Limb (tissue), 2 donors: ENCODE data around the gene KCND3.

Experiments used
- DNase-seq, 2 donors: peaks; one replicate each; pipeline ENCODE4 v3.0.0-alpha.2; 2016; ENCODE audit errors: extremely low spot score in 2 of 2

The KCND3 gene

DNA sequence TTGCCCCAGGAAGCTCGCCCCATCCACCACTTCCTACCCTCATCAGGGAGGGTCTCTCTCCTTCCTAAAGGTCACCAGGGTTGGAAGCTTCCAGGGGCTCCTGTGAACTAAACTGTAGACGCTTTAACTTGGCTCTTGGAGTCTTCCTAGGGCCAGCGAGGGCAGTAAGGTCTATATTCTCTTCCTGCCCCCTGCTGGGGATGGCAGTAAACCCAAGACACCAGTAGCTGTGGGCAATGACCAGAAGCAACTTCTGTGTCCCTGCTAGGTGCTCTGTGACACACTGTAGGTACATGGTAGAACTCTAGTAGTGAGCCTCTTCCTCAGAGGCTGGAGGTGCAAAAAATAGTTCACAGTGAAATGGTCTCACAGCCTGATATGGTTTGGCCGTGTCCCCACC lies 30.0 kb downstream of the KCND3 start:
- DNase-seq, result no peak

- DNase-seq, result no peak
These were observed 30.6 kb downstream of the KCND3 start for GRCh38 chr1:111958851-111959250.

GRCh38 chr1:111958075-111958474 lies 31.4 kb downstream of the KCND3 start:
- no peak for DNase-seq

DNA sequence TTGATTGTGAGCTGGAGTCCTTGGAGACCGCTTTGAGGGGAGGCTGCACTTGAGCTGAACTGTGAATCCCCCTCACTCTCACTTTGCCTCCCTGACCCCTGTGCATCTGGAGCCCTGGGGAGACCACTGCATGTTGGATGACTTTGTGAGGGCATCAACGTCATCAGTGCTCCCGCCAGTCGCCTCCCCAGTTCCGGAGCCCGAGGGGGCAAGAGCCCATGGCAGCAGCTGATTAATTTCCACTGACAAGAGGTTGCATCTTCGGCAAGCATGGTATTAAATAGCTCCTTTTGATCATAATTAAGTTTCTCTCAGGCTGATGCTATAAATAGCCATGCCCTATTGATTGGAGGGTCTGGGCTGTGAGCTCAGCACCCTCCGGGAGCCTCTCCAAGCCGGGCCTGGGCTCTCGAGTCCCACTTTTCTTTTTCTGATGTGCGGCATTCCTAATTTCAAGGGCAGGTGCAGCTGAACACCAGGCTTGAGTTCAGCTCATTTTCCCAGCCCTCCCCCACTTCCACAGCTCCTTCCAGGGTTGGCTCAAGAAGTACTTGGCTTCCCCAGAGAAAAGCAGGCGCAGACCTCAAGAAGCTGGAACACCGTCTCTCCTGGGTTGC lies 33.2 kb downstream of the KCND3 start:
- no peak for DNase-seq

GRCh38 chr1:111955755-111956154 lies 33.7 kb downstream of the KCND3 start:
- no peak for DNase-seq

- no peak for DNase-seq
These were observed 35.7 kb downstream of the KCND3 start for GRCh38 chr1:111953797-111954196.

DNA sequence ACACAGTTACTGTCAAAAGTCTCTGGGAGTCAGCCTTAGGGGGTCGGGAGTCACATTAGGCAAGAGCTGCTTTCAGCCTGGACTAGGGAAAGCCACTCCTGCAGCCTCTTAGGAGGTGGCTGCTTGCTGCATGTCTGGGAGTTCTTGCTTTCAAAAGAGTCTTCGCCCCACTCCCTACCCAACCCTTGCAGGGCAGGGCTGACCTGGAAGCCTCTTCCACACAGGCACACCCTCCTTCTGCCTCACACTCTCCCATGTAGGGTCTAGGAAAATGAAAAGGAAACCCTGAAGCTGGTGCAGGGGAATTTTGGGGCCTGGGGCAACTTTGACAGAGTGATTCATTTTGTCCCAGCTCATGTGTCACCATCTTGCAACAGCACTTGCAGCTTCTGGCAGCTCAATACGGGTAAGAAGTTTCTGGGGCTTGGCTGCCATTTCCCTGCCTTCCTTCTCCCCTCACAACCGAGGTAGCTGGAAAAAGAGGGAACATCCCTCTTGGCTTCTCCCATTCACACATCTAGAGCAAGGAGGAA lies 37.3 kb downstream of the KCND3 start:
- DNase-seq, result no peak

GRCh38 chr1:111948209-111949171 lies 41.0 kb downstream of the KCND3 start:
- no peak for DNase-seq

- no peak for DNase-seq
These were observed 45.4 kb downstream of the KCND3 start for GRCh38 chr1:111943846-111944749.

- peak in 1 of 2 donors; percentile 4 for DNase-seq
These were observed 46.4 kb downstream of the KCND3 start for GRCh38 chr1:111943066-111943465.

DNA sequence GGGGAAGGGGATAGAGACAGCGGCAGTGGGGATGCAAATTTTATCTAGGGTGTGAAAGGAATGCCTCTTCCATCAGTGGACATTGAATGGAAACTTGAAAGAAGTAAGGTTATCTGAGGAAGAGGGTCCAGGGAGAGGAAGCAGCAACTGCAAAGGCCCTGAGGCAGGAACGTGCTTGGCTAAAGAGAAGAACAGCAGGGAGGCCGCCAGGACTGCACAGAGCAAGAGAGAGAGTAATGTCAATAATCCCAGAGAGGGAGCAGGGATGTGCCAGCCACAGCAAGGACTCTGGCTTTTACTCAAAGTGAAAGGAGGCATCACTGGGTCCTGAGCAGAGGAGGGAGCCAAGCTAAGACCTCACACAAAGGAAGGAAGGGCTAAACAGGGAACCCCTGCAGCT lies 50.9 kb downstream of the KCND3 start:
- DNase-seq, result no peak

- no peak for DNase-seq
These were observed 51.3 kb downstream of the KCND3 start for GRCh38 chr1:111938123-111938522.

GRCh38 chr1:111937147-111937725 lies 52.2 kb downstream of the KCND3 start:
- DNase-seq, result peak in 1 of 2 donors; percentile 21

GRCh38 chr1:111934106-111934852 lies 55.2 kb downstream of the KCND3 start:
- no peak for DNase-seq

GRCh38 chr1:111930356-111930755 lies 59.1 kb downstream of the KCND3 start:
- no peak for DNase-seq

- no peak for DNase-seq
These were observed 60.9 kb downstream of the KCND3 start for GRCh38 chr1:111928531-111928930.

DNA sequence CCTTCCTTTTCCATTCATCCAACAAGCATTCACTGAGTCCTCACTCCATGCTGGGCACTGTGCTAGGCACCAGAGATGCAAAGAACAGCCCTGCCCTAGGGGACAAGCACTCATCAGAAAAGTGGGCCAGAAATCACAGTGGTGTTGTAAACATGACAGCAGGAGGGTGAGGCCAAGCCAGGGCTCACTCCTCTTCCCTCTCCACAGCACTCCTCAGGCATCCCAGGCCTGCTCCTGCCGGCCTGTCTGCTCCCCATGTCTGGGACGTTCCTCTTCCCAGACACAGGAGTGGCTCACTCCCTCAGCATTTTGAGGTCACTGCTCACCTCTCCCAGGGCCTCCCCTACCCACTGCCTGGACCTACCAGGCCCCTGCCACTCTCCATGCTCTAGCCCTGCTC lies 61.8 kb downstream of the KCND3 start:
- DNase-seq, result no peak

- peak in 1 of 2 donors; percentile 7 for DNase-seq
These were observed 64.7 kb downstream of the KCND3 start for GRCh38 chr1:111924786-111925185.

GRCh38 chr1:111923766-111924165 lies 65.7 kb downstream of the KCND3 start:
- no peak for DNase-seq

DNA sequence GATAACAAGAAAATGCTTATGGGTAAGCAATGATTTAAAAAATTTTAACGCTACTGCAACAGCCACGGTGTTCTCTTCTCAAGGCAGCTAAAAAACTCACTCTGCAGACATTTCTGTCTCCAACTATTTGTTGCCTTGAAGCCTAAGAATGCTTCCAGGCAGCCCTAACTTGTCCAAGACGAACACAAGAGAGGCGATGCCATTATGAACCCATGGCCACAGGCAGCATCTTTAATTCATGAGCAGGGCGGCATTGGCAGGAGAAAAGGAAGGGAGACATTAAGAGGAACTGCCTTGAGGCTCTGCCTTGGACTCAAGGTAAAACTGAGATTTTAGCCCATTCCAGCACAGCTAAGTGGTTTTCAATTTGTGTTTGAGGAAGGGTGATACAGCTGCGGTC lies 67.5 kb downstream of the KCND3 start:
- DNase-seq, result no peak
